ENCODE measurements around the gene FOXJ3.

FOXJ3 gene

DNA sequence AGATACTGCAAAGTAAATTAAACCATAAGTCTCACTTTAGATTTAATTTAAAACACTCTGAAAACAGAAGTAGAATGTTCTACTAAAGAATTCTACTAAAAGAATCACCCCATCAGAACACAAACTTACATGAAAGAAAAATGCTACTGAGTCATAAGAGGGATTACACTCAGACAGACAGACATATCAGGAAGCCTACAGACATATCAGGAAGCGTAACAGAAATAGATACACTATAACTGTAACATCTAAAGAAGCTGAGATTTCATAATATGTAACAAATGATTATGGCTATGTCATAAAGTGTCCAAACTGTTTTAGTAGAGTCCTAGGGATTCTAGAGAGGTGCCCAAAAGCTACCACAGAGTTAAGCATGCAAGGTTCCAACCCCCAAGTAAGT, 23.9 kb downstream of the FOXJ3 start:
- DNase-seq (ENCODE audit: low read depth, low spot score) = no peak

DNA sequence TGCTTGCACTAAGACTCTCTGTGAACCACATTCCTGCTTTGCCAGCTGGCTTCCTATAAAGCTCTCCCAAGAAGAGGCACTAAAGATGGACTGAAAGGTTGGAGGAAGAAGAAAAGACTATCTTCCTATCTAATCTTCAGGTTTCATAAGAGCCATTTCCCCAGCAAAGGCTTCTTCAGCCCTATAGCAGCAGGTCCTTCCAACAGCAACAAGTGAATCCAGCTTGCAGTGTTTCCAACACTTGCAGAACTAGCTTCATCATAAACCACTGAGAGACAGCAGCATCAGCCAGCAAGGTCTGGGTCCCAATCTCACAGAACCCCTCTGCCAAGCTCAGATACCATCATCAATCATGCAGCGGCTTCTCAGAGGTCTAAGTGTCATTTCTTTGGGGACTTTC, 28.1 kb downstream of the FOXJ3 start:
- no peak for DNase-seq (ENCODE audit: low read depth, low spot score)

DNA sequence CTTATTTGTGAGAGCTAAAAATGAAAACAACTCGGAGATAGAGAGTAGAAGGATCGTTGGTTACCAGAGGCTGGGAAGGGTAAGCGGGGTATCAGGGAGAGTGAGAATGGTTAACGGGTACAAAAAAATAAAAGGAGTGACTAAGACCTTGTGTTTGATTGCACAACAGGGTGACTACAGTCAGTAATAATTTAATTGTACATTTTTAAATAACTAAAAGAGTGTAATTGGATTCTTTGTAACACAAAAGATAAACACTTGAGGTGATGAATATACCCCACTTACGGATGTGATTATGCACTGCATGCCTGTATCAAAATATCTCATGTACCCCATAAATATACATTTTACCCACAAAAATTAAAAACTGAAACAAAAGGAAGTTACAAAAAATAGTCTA, 29.4 kb downstream of the FOXJ3 start:
- DNase-seq (ENCODE audit: low read depth, low spot score) = no peak

DNA sequence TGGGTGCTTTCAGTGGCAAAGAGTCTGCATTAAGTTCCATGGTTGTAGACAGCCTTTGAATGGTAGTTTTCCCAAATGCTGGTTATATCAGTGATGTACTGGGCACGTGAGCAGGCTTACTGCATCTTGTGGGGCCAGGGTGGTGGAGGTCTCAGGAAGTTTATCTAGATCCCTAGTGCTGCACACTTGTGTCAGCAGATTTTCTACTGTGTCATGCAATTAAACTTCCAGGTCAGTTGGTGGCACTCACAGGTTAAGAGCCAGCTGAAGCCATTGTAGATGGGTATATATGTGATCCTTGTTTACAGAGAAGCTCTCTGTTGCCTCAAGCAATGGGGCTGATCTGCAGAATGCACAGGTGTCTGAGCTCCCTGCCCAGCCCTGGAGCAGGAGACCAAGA, 33.0 kb downstream of the FOXJ3 start:
- DNase-seq (ENCODE audit: low read depth, low spot score) = no peak

DNA sequence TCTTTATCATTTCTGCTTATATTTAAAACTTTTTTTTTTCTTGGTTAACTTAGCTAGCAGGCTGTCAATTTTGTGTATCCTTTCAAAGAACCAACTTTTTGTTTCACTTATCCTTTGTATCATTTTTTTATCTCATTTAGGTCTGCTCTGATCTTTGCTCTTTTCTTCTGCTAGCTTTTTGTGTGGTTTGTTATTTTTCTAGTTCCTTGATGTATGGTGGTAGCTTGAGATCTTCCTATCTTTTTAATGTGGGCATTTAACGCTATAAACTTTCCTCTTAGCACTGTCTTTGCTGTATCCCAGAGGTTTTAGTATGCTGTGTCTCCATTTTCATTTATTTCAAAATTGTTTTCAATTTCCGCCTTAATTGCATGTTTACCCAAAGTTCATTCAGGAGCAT, 36.5 kb downstream of the FOXJ3 start:
- DNase-seq (ENCODE audit: low read depth, low spot score) = no peak

GRCh38 chr1:42295816-42296215, 39.2 kb downstream of the FOXJ3 start:
- no peak for DNase-seq (ENCODE audit: low read depth, low spot score)

GRCh38 chr1:42290130-42290529, 44.9 kb downstream of the FOXJ3 start:
- no peak for DNase-seq (ENCODE audit: low read depth, low spot score)

GRCh38 chr1:42288311-42288985, 46.6 kb downstream of the FOXJ3 start:
- DNase-seq (ENCODE audit: low read depth, low spot score) = no peak

- DNase-seq (ENCODE audit: low read depth, low spot score) = no peak
Measured at GRCh38 chr1:42282867-42283583, 52.0 kb downstream of the FOXJ3 start.

DNA sequence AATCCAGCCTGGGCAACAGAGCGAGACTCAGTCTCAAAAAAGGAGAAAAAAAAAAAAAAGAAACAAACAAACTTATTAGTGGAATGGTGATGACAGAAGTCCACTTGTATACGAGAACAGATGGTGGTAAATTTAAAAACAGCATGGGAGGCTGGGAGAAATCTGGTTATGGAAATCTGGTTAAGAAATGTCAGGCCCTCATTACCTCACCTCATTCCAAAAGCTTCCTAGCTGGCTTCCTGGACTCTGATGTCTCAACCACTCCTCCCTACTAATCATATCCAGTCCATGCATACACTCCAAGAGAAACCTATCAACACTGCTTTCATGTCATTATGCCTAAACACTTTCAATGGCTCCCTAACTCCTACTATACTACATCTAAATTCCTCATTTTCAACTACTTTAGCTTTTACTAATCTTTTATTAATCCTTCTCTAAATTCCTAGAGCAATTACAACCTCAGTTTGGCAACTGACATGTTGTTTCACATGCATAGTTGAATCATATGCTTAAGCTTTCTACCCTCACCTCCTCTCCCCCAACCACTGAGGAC, 52.9 kb downstream of the FOXJ3 start:
- no peak for DNase-seq (ENCODE audit: low read depth, low spot score)

GRCh38 chr1:42280821-42281220, 54.2 kb downstream of the FOXJ3 start:
- no peak for DNase-seq (ENCODE audit: low read depth, low spot score)

GRCh38 chr1:42279055-42279454, 56.0 kb downstream of the FOXJ3 start:
- DNase-seq (ENCODE audit: low read depth, low spot score) = no peak

DNA sequence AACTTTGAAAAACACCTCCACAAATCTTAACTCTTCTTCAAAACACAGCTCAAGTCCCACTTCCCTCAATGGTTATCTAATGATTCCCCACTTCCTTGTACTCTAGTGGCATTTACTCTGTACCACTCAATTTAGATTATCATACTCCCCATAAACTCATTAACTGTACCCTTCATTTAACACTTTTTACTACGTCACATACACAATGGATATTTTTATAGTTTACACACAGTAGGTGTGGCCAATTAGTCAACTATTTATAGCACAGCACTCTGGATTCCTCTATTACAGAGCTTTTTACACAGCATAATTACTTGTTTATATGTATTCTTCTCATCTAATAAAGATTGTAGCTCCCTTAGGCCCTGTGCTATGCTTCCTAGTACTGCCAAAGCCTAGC, 62.1 kb downstream of the FOXJ3 start:
- no peak for DNase-seq (ENCODE audit: low read depth, low spot score)

- no peak for DNase-seq (ENCODE audit: low read depth, low spot score)
Measured at GRCh38 chr1:42267904-42268303, 67.1 kb downstream of the FOXJ3 start.

DNA sequence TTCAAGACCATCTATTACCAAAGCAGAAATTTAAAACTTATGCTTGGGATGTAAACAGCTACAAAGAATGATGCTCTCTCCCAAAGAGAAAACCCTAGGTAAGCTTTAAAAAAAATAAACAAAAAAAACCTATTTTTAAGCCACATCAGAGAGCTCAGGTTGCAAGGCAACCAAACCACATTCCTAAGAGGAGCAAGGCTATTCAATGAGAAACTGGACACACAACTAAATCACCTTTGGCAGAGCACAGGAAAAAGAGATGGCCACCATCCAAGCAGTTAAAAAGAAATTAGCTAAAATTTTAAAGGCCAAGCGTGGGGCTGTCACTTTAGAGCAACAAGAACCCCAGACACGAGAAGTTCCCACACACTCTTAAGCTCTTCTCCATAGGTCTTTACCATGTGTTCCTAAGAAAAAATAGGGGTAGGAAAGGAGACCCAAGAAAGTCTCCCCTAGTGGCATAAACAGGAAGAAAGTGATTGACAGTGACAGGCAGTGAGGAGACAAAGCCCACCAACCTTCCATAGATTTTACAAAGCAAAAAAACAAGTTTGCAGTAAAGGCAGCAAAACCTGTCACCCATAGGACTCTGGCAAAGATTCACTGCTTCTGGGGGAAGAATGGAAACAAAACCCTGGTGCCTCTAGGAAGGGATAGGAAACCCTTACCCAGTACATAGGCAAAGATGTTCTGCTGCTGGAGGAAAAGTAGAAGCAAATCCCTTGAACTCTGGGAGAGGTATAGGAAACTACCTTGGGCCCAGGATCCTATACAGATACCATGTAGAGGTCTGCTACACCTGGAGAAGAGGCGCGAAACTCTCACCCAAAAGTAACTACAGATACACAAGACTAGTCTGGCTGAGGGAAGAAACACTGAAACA, 68.5 kb downstream of the FOXJ3 start:
- DNase-seq (ENCODE audit: low read depth, low spot score) = no peak

GRCh38 chr1:42264511-42265190, 70.4 kb downstream of the FOXJ3 start:
- DNase-seq (ENCODE audit: low read depth, low spot score) = no peak

GRCh38 chr1:42263019-42263418, 72.0 kb downstream of the FOXJ3 start:
- no peak for DNase-seq (ENCODE audit: low read depth, low spot score)

GRCh38 chr1:42260376-42261070, 74.5 kb downstream of the FOXJ3 start:
- no peak for DNase-seq (ENCODE audit: low read depth, low spot score)

- DNase-seq (ENCODE audit: low read depth, low spot score) = no peak
Measured at GRCh38 chr1:42259739-42260064, 75.3 kb downstream of the FOXJ3 start.

- DNase-seq (ENCODE audit: low read depth, low spot score) = no peak
Measured at GRCh38 chr1:42259059-42259738, 75.8 kb downstream of the FOXJ3 start.

GRCh38 chr1:42258218-42258617, 76.8 kb downstream of the FOXJ3 start:
- no peak for DNase-seq (ENCODE audit: low read depth, low spot score)

Data from smooth muscle cell of the brain vasculature (primary cell).